ENCODE measurements around the gene PPP3CA. TPM values are rescaled to one million over a fixed set of nuclear protein-coding genes. Genes with fewer than 3 reads are reported as not detected.
A peak's percentile ranks its signal among the peaks of the same experiment; 100 is the strongest.

Gene PPP3CA
- total and polyA plus RNA-seq, 2 donors (not counting 1 experiment from before 2014, with no cell fraction given) = 66.4 to 79.3 TPM

DNA sequence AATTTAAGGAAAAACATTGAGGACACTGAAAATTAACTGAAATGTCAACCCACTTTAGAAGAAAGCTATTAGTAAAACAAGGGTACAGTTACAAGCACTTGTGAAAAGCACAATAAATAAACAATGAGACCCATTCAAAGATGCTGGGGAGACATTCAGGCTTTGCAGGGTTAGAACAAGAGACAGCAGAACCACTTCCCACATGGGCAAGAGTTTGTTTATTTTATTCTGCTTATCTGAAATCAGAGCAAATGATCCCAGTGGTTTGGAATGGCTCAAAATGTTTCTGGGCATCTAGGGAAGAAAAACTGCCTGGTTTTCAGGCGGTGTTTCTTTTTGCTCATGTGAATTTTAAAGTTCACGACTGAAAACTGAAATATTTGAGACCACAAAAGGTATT is 42.4 kb downstream of the PPP3CA start:
- Histone ChIP-seq H4K20me1 (ENCODE audit: control insufficient read depth, extremely low read depth, insufficient read depth, low read length) (no peaks in the 10 kb centered on the region), H3K4me1 (ENCODE audit: control insufficient read depth, extremely low read depth, insufficient read depth, low read length) (no peaks in the 10 kb centered on the region), H2AFZ (ENCODE audit: low read length) (no peak overlapping the region), H3K9me3 (ENCODE audit: control insufficient read depth, insufficient read depth, low read depth, low read length) (no peaks in the 10 kb centered on the region), H3K27ac (ENCODE audit: insufficient read depth, low read length) (no peak overlapping the region), H3K79me2 (ENCODE audit: control insufficient read depth, insufficient read depth, low read length) (peaks cover 29% of the 10 kb centered on the region), H3K4me3 (replicated peaks in 1 of 4; ENCODE audit: control extremely low read depth in 1 of 4, insufficient read depth in 1 of 4, low read depth in 3 of 4, low read length in 4 of 4) (no peak overlapping the region), H3K9ac (ENCODE audit: insufficient read depth, low read length) (no peak overlapping the region), H3K36me3 (ENCODE audit: control insufficient read depth, insufficient read depth, low read length) (no peaks in the 10 kb centered on the region), H3K27me3 (ENCODE audit: control insufficient read depth, insufficient read depth, low read length) (no peaks in the 10 kb centered on the region), H3K4me2 (ENCODE audit: extremely low read depth, insufficient read depth, low read length) (peak overlapping the region; percentile 7)
- TF ChIP-seq, protein P1, sequence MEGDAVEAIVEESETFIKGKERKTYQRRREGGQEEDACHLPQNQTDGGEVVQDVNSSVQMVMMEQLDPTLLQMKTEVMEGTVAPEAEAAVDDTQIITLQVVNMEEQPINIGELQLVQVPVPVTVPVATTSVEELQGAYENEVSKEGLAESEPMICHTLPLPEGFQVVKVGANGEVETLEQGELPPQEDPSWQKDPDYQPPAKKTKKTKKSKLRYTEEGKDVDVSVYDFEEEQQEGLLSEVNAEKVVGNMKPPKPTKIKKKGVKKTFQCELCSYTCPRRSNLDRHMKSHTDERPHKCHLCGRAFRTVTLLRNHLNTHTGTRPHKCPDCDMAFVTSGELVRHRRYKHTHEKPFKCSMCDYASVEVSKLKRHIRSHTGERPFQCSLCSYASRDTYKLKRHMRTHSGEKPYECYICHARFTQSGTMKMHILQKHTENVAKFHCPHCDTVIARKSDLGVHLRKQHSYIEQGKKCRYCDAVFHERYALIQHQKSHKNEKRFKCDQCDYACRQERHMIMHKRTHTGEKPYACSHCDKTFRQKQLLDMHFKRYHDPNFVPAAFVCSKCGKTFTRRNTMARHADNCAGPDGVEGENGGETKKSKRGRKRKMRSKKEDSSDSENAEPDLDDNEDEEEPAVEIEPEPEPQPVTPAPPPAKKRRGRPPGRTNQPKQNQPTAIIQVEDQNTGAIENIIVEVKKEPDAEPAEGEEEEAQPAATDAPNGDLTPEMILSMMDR (conservative IDR thresholded peaks at IDR 0.05 in 1 of 2, IDR thresholded peaks at IDR 0.05 in 1 of 2; ENCODE audit: low read depth in 1 of 2, low read length in 2 of 2) = no peak
- TF ChIP-seq EZH2 (IDR thresholded peaks at IDR 0.05; ENCODE audit: low read length, missing control alignments) = no peak
- peak; percentile 66 to 85 for DNase-seq (ENCODE audit: low read depth in 2 of 2)

DNA sequence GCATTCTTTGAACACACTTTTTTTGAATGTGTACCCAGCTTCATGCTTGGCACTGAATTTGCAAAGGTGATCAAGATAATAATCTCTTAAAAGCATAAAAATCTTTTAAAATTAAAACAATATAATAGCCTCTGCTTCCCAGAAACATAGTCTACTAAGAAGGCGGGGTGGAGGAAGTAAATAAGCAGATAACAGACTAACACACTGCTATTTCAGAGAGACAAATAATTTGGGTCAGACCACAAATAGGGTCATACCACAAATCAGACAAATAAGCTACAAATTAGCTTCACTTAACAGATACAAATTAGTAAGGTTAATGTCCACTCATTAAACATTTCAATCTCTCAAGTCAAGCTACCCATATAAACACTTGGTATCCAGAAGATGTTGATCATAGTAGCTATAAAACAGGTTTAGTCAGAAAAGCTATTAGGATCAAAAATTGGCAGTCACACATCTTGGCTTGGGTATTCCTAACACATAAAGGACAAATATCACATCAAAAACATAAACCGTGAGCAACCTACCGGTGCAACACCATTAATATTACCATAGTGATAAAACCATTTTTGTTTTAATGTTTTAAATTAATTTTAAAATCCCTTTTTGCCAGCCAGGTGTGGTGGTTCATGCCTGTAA is 47.3 kb downstream of the PPP3CA start:
- DNase-seq (ENCODE audit: low read depth in 2 of 2) = no peak
- Histone ChIP-seq H3K27me3 (ENCODE audit: control insufficient read depth, insufficient read depth, low read length) (no peaks in the 10 kb centered on the region), H3K79me2 (ENCODE audit: control insufficient read depth, insufficient read depth, low read length) (peaks cover 17% of the 10 kb centered on the region)

DNA sequence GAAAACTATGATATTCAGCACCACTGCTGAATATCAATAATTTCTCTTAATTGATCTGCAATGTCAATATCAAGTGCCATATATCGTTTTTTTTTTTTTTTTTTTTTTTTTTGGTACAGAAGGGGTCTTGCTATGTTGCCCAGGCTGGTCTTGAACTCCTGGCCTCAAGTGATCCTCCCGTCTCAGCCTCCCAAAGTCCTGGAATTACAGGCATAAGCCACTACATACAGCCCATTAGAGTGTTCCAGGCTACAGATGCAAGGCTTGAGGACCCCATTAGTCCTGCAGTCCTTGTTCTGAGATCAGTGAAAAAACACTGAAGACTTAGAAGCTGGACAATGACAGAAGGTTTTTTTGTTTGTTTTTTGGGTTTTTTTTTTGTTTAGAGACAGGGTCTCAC is 48.3 kb downstream of the PPP3CA start:
- H2AFZ ChIP-seq (ENCODE audit: low read length) = no peak overlapping the region
- no peaks in the 10 kb centered on the region for H3K4me1 ChIP-seq (ENCODE audit: control insufficient read depth, extremely low read depth, insufficient read depth, low read length)
- H4K20me1 ChIP-seq (ENCODE audit: control insufficient read depth, extremely low read depth, insufficient read depth, low read length) = no peaks in the 10 kb centered on the region
- H3K4me2 ChIP-seq (ENCODE audit: extremely low read depth, insufficient read depth, low read length) = no peak overlapping the region
- no peak overlapping the region for H3K27ac ChIP-seq (ENCODE audit: insufficient read depth, low read length)
- H3K79me2 ChIP-seq (ENCODE audit: control insufficient read depth, insufficient read depth, low read length) = peaks cover 17% of the 10 kb centered on the region
- no peak overlapping the region for H3K4me3 ChIP-seq (replicated peaks in 1 of 4; ENCODE audit: control extremely low read depth in 1 of 4, insufficient read depth in 1 of 4, low read depth in 3 of 4, low read length in 4 of 4)
- H3K27me3 ChIP-seq (ENCODE audit: control insufficient read depth, insufficient read depth, low read length) = no peaks in the 10 kb centered on the region
- no peaks in the 10 kb centered on the region for H3K36me3 ChIP-seq (ENCODE audit: control insufficient read depth, insufficient read depth, low read length)
- no peak overlapping the region for H3K9ac ChIP-seq (ENCODE audit: insufficient read depth, low read length)
- no peak for DNase-seq (ENCODE audit: low read depth in 2 of 2)
- TF ChIP-seq EZH2 (IDR thresholded peaks at IDR 0.05; ENCODE audit: low read length, missing control alignments) = no peak
- TF ChIP-seq, protein P1 (conservative IDR thresholded peaks at IDR 0.05 in 1 of 2, IDR thresholded peaks at IDR 0.05 in 1 of 2; ENCODE audit: low read depth in 1 of 2, low read length in 2 of 2) = no peak
- no peaks in the 10 kb centered on the region for H3K9me3 ChIP-seq (ENCODE audit: control insufficient read depth, insufficient read depth, low read depth, low read length)

More for the DNA sequence above, 47.3 kb downstream of the PPP3CA start:
- H4K20me1 ChIP-seq (ENCODE audit: control insufficient read depth, extremely low read depth, insufficient read depth, low read length) = no peaks in the 10 kb centered on the region
- no peak overlapping the region for H3K9ac ChIP-seq (ENCODE audit: insufficient read depth, low read length)
- H3K36me3 ChIP-seq (ENCODE audit: control insufficient read depth, insufficient read depth, low read length) = no peaks in the 10 kb centered on the region
- H3K4me3 ChIP-seq (replicated peaks in 1 of 4; ENCODE audit: control extremely low read depth in 1 of 4, insufficient read depth in 1 of 4, low read depth in 3 of 4, low read length in 4 of 4) = no peak overlapping the region
- H2AFZ ChIP-seq (ENCODE audit: low read length) = no peak overlapping the region
- H3K4me2 ChIP-seq (ENCODE audit: extremely low read depth, insufficient read depth, low read length) = no peak overlapping the region
- no peaks in the 10 kb centered on the region for H3K4me1 ChIP-seq (ENCODE audit: control insufficient read depth, extremely low read depth, insufficient read depth, low read length)
- no peak for TF ChIP-seq EZH2 (IDR thresholded peaks at IDR 0.05; ENCODE audit: low read length, missing control alignments)
- TF ChIP-seq, protein P1 (conservative IDR thresholded peaks at IDR 0.05 in 1 of 2, IDR thresholded peaks at IDR 0.05 in 1 of 2; ENCODE audit: low read depth in 1 of 2, low read length in 2 of 2) = no peak
- no peaks in the 10 kb centered on the region for H3K9me3 ChIP-seq (ENCODE audit: control insufficient read depth, insufficient read depth, low read depth, low read length)
- no peak overlapping the region for H3K27ac ChIP-seq (ENCODE audit: insufficient read depth, low read length)
